Activated gamma-delta T cell (primary cell): ENCODE measurements around the gene PCNX2.

Source experiments
- DNase-seq: peaks from one replicate; lab custom pipeline; 2025; lab: John Stamatoyannopoulos, UW

The PCNX2 gene

GRCh38 chr1:232956081-232956480, 339.4 kb downstream of the PCNX2 start:
- DNase-seq, result no peak

- DNase-seq, result no peak
These were observed 340.7 kb downstream of the PCNX2 start for GRCh38 chr1:232954594-232955365.

DNA sequence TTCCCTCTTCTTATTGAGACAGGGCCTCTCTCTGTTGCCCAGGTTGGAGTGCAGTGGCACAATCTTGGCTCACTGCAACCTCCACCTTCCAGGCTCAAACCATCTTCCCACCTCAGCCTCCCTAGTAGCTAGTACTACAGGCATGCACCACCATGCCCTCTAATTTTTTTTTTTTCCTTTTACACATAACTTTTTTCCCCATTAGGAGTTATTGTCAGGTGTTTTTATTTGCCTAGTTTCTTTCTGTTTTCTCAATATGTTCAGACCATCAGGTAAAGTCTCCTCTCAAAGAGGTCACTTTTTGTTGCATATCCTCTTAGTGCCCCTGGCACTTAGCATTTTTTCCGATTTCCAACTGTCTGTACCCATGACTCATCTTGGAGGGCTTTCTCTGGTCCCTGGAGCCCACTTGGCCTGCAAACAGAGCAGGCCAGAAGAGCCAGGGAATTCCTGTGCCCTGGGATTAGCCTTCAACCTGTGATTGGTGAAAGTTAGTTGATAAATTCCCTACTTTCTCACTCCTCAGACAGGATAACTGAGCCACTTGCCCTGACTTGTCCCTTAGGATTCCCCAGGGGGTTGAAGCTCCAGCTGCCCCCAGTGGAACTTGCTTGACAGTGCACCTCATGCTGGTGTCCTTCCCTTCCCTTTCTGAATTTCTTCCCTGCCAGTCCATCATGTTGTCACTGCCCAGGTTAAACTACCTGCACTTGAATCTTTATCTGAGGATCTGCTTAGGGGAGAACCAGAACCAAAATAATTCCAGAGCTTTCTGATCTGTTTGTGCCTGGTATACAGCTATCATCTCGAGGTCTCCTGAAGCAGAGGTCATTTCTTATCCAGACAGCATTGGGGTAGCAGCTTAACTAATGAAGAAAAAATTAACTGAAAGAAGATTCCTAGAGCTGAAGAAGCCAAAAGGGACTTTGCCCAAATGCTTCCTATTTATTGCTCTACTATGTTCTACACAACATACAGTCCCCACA, 342.7 kb downstream of the PCNX2 start:
- DNase-seq, result no peak

DNA sequence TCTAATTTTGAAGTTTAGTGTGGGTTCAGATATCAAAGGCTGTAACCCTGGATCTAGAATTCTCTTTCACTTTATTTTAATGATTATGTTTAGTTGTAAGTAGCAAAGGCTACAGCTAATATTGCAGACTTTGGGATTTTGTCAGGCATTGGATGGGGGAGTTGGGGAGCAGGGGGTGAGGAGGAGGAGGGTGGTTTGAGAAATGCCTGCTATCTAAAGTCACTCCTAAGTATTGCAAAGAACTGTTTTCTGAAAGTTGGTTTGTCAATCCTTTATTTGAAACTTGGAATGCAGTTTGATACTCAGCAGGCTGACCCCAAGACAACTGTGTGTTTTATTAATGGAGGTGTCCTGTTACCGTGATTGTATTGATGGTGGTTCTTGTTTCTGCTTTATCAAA, 343.9 kb downstream of the PCNX2 start:
- DNase-seq, result no peak

DNA sequence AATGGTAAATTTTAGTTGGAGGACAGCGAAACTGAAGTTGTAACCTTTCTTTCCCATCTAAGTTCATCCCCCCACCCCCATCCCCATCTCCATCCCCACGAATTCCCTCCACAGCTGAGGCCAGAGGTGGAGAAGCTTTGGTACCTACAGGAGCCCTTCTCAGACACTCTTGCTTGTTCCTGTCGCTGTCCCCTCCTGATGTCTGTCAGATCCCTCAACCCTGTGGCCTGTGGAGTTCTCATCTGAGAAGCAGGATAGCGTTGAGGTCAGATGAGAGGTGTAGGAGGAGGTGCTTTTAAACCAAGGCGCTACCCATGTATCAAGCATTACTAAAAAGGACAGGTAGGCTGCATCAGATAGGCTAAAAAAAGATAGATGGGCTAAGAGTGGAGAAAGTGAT, 344.3 kb downstream of the PCNX2 start:
- no peak for DNase-seq

DNA sequence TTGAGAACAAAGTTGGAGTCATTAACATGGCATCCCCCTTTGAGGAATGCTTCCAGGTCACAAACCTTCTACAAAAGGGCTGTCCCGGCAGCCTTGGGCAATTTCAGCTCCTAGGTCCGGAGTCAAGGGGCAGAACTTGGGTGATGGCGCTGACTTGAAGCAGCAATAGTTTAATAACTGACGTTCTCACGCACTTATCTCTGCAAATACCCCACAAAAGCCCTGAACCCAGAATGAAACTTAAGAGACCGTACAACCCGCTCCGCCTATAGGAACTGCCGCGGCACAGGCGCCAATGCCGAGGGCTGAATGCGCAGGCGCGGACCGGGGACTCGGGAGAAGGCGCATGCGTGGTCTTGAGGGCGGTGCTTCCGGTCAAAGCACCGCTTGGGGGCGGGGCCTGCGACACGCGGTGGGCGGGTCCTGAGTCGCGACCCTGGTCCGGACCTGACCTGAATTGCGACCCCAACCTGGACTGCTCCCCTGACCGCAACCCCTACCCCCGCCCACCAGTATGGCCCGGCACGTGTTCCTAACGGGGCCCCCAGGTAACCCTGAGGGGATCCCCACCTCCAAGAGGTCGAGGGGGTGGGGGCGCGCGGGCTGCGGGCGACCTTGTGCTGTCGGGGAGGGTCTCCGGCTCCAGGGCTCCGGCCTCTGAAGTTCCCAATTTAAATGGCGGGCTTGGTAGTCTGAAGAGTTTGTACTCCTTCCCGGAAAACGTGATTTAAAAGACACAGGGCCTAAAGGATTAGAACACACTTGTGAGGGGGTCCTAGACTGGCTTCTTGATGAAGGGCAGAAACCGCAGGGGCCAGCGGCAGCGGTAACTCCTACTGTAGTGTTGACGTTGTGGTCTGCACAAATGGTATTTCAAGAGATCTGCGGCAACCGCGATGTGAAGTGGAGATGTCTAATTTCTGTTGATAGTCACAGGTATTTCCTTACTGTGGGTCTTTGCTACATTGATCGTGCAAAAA, 345.0 kb downstream of the PCNX2 start, which contains the start of gene NTPCR:
TSS of gene NTPCR (plus strand) at position 415 of the 980 bp plus-strand sequence. CDS start at position 515, 100 bp downstream.
- peak; percentile 82 for DNase-seq

- no peak for DNase-seq
These were observed 345.8 kb downstream of the PCNX2 start for GRCh38 chr1:232949636-232950196.

GRCh38 chr1:232944347-232944746, 351.2 kb downstream of the PCNX2 start:
- DNase-seq, result no peak

- no peak for DNase-seq
These were observed 351.8 kb downstream of the PCNX2 start for GRCh38 chr1:232943679-232944252.

GRCh38 chr1:232942413-232943294, 352.9 kb downstream of the PCNX2 start:
- DNase-seq, result no peak

- no peak for DNase-seq
These were observed 355.3 kb downstream of the PCNX2 start for GRCh38 chr1:232940262-232940661.

GRCh38 chr1:232939748-232940147, 355.8 kb downstream of the PCNX2 start:
- no peak for DNase-seq

GRCh38 chr1:232938926-232939325, 356.6 kb downstream of the PCNX2 start:
- DNase-seq, result no peak

GRCh38 chr1:232937741-232938375, 357.7 kb downstream of the PCNX2 start:
- no peak for DNase-seq

DNA sequence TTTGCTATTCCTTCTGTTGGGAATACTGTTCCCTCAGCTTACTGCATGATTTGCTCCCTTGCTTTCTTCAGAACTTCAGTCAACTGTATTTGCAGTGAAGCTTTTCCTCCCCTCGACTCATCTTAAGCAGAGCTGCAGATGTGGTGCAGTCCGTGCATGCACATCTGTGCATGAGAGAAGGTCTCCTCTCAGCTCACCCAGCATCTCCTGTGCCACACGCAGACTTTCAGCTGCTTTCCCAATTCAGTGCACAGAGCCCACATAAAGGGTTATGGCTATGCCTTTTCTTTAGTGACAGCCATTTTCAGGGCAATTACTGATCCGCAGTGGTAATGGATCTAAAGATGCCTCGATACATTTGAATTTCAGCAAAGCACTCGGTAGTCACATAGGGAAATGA, 358.6 kb downstream of the PCNX2 start:
- DNase-seq, result no peak
